ENCODE results near the gene VAMP3. TPM values are rescaled to one million over a fixed set of nuclear protein-coding genes. Genes with fewer than 3 reads are reported as not detected.
A peak's percentile ranks its signal among the peaks of the same experiment; 100 is the strongest.

The VAMP3 gene
- total and polyA plus RNA-seq, 9 of the 15 experiments (the other 6 are each of a cell fraction or from before 2014, with no cell fraction given) = 27.1 to 71.3 (median 47.5) TPM

DNA sequence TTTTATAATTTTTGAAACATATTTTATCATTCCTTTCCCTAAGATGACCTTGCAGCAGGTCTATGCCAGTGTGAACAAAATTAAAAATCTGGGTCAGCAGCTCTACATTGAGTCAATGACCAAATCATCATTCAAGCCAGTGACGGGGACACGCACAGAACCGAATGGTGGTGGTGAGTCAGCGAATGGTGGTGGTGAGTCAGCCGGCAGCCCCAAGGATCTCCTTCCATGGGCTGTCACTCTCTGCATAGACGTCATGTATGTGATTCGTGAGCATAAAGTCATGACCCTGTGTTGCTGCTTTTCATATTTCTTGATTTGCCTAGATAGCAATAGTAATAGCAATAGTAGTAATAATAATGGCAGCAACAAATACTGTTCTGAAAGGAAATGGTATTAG, 39.3 kb downstream of the VAMP3 start (continued):
- TF ChIP-seq, protein P1, sequence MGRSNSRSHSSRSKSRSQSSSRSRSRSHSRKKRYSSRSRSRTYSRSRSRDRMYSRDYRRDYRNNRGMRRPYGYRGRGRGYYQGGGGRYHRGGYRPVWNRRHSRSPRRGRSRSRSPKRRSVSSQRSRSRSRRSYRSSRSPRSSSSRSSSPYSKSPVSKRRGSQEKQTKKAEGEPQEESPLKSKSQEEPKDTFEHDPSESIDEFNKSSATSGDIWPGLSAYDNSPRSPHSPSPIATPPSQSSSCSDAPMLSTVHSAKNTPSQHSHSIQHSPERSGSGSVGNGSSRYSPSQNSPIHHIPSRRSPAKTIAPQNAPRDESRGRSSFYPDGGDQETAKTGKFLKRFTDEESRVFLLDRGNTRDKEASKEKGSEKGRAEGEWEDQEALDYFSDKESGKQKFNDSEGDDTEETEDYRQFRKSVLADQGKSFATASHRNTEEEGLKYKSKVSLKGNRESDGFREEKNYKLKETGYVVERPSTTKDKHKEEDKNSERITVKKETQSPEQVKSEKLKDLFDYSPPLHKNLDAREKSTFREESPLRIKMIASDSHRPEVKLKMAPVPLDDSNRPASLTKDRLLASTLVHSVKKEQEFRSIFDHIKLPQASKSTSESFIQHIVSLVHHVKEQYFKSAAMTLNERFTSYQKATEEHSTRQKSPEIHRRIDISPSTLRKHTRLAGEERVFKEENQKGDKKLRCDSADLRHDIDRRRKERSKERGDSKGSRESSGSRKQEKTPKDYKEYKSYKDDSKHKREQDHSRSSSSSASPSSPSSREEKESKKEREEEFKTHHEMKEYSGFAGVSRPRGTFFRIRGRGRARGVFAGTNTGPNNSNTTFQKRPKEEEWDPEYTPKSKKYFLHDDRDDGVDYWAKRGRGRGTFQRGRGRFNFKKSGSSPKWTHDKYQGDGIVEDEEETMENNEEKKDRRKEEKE (IDR thresholded peaks at IDR 0.05; ENCODE audit: borderline replicate concordance in 1 of 2, control insufficient read depth in 1 of 2, low read depth in 2 of 2, low read length in 1 of 2) = no peak
- TF ChIP-seq DDX20 (tag; IDR thresholded peaks at IDR 0.05; ENCODE audit: low read depth) = no peak
- TF ChIP-seq MTF1 (CRISPR knock-in tag; IDR thresholded peaks at IDR 0.05; ENCODE audit: borderline replicate concordance) = no peak
- no peak for TF ChIP-seq LARP7 (IDR thresholded peaks at IDR 0.05)
- no peak for TF ChIP-seq ZNF121 (CRISPR knock-in tag; conservative IDR thresholded peaks at IDR 0.05)
- TF ChIP-seq ZNF408 (CRISPR knock-in tag; IDR thresholded peaks at IDR 0.05; ENCODE audit: low read depth) = no peak
- 0 out of 4 replicates have a peak, but pooled peaks of 1 of the 2 experiments have one; percentile 9 for TF ChIP-seq TRIM24 (IDR thresholded peaks at IDR 0.05)
- peak in 1 of 2 experiments; percentile 10; a peak in 1 of 4 replicates for TF ChIP-seq RCOR1 (IDR thresholded peaks at IDR 0.05; ENCODE audit: borderline replicate concordance in 1 of 2, low read depth in 2 of 2, low read length in 2 of 2)
- no peak for TF ChIP-seq RBFOX2 (IDR thresholded peaks at IDR 0.05; ENCODE audit: low read depth, low read length)
- peak; percentile 65 for TF ChIP-seq CREM (IDR thresholded peaks at IDR 0.05; ENCODE audit: low read depth)
- no peak for TF ChIP-seq MXI1 (IDR thresholded peaks at IDR 0.05; ENCODE audit: low read depth, low read length)
- TF ChIP-seq NR2C1 (IDR thresholded peaks at IDR 0.05) = no peak
- no peak for TF ChIP-seq NR2C1 (tag; IDR thresholded peaks at IDR 0.05)
- TF ChIP-seq ZNF696 (CRISPR knock-in tag; conservative IDR thresholded peaks at IDR 0.05) = no peak
- TF ChIP-seq DPF2 (IDR thresholded peaks at IDR 0.05) = peak; percentile 71
- TF ChIP-seq TOE1 (IDR thresholded peaks at IDR 0.05; ENCODE audit: borderline replicate concordance) = no peak
- TF ChIP-seq TOE1 (CRISPR knock-in tag; IDR thresholded peaks at IDR 0.05; ENCODE audit: borderline replicate concordance, low read depth) = no peak
- TF ChIP-seq KLF16 (IDR thresholded peaks at IDR 0.05) = no peak
- no peak for TF ChIP-seq CEBPB (tag; IDR thresholded peaks at IDR 0.05)
- TF ChIP-seq RFX7 (CRISPR knock-in tag; IDR thresholded peaks at IDR 0.05) = no peak
- no peak for TF ChIP-seq ZNF707 (CRISPR knock-in tag; conservative IDR thresholded peaks at IDR 0.05)
- TF ChIP-seq, protein P2, sequence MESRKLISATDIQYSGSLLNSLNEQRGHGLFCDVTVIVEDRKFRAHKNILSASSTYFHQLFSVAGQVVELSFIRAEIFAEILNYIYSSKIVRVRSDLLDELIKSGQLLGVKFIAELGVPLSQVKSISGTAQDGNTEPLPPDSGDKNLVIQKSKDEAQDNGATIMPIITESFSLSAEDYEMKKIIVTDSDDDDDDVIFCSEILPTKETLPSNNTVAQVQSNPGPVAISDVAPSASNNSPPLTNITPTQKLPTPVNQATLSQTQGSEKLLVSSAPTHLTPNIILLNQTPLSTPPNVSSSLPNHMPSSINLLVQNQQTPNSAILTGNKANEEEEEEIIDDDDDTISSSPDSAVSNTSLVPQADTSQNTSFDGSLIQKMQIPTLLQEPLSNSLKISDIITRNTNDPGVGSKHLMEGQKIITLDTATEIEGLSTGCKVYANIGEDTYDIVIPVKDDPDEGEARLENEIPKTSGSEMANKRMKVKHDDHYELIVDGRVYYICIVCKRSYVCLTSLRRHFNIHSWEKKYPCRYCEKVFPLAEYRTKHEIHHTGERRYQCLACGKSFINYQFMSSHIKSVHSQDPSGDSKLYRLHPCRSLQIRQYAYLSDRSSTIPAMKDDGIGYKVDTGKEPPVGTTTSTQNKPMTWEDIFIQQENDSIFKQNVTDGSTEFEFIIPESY (CRISPR knock-in tag; IDR thresholded peaks at IDR 0.05) = no peak
- TF ChIP-seq JUN (IDR thresholded peaks at IDR 0.05; ENCODE audit: borderline replicate concordance, low read depth, low read length) = peak; percentile 96
- TF ChIP-seq JUN (CRISPR knock-in tag; IDR thresholded peaks at IDR 0.05; ENCODE audit: borderline replicate concordance) = no peak
- peak; percentile 51; the same call in 1 of the 2 replicates for TF ChIP-seq MAFK (IDR thresholded peaks at IDR 0.05; ENCODE audit: low read length)
